ENCODE measurements around the gene PDE4B.

DNA sequence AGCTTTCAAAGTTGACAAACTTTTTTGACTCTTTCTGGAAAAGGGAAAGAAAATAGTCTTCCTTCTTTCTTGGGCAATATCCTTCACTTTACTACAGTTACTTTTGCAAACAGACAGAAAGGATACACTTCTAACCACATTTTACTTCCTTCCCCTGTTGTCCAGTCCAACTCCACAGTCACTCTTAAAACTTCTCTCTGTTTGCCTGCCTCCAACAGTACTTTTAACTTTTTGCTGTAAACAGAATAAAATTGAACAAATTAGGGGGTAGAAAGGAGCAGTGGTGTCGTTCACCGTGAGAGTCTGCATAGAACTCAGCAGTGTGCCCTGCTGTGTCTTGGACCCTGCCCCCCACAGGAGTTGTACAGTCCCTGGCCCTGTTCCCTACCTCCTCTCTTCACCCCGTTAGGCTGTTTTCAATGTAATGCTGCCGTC, 580.5 kb downstream of the PDE4B start:
- TF ChIP-seq POLR2A (IDR thresholded peaks at IDR 0.05; ENCODE audit: low read length): no peak
- TF ChIP-seq GATA1 (IDR thresholded peaks at IDR 0.05; ENCODE audit: low read depth, low read length): no peak

Data from erythroblast (primary cell).